Activated CD4-positive, alpha-beta T cell treated with anti-CD3 and anti-CD28 coated beads, Interleukin-10, Interleukin-2, amounts not matched to agents 100 ng/mL and 50 ng/mL, durations not matched to agents 16 hours and 8 hours (primary cell): ENCODE measurements around the gene ELAVL4.

Experiments used
- DNase-seq: peaks from one replicate; pipeline ENCODE4 v3.0.0-alpha.2; 2020

The ELAVL4 gene

GRCh38 chr1:50108497-50109059 is at the start of gene ELAVL4:
Gene ELAVL4, plus strand, starts transcription at chr1:50108920. Its CDS starts 270 bp downstream, at chr1:50109190.
- no peak for DNase-seq

- no peak for DNase-seq
These were observed 48.4 kb upstream of the ELAVL4 start for GRCh38 chr1:50060279-50060678.

- DNase-seq: no peak
These were observed 41.9 kb upstream of the ELAVL4 start for GRCh38 chr1:50066806-50067205.

GRCh38 chr1:50074931-50075330 is 33.8 kb upstream of the ELAVL4 start:
- no peak for DNase-seq

GRCh38 chr1:50077273-50077672 is 31.4 kb upstream of the ELAVL4 start:
- no peak for DNase-seq

- peak; percentile 1 for DNase-seq
These were observed 27.7 kb upstream of the ELAVL4 start for GRCh38 chr1:50080904-50081586.

GRCh38 chr1:50084389-50084788 is 24.3 kb upstream of the ELAVL4 start:
- no peak for DNase-seq

- no peak for DNase-seq
These were observed 17.7 kb upstream of the ELAVL4 start for GRCh38 chr1:50091068-50091467.

GRCh38 chr1:50095716-50096115 is 13.0 kb upstream of the ELAVL4 start:
- DNase-seq: no peak

GRCh38 chr1:50097021-50097679 is 11.6 kb upstream of the ELAVL4 start:
- DNase-seq: no peak

GRCh38 chr1:50097791-50098190 is 10.9 kb upstream of the ELAVL4 start:
- DNase-seq: no peak

GRCh38 chr1:50098591-50099021 is 10.1 kb upstream of the ELAVL4 start:
- no peak for DNase-seq

- no peak for DNase-seq
These were observed 9.1 kb upstream of the ELAVL4 start for GRCh38 chr1:50099654-50100053.

GRCh38 chr1:50103615-50104081 is 5.1 kb upstream of the ELAVL4 start:
- DNase-seq: no peak

GRCh38 chr1:50105433-50105832 is 3.3 kb upstream of the ELAVL4 start:
- no peak for DNase-seq

GRCh38 chr1:50106095-50106761 is 2.5 kb upstream of the ELAVL4 start:
- DNase-seq: no peak

- DNase-seq: no peak
These were observed 396 bp downstream of the ELAVL4 start for GRCh38 chr1:50109116-50109515.

- no peak for DNase-seq
These were observed 941 bp downstream of the ELAVL4 start for GRCh38 chr1:50109647-50110075.

GRCh38 chr1:50110151-50110550 is 1.4 kb downstream of the ELAVL4 start:
- no peak for DNase-seq

- no peak for DNase-seq
These were observed 1.9 kb downstream of the ELAVL4 start for GRCh38 chr1:50110656-50111055.

- DNase-seq: no peak
These were observed 2.8 kb downstream of the ELAVL4 start for GRCh38 chr1:50111503-50111902.

- DNase-seq: no peak
These were observed 3.5 kb downstream of the ELAVL4 start for GRCh38 chr1:50112193-50112592.

GRCh38 chr1:50123071-50123470 is 14.4 kb downstream of the ELAVL4 start:
- DNase-seq: no peak
